MG63 (cell line): ENCODE data around the gene MRPS18C. TPM values are rescaled to one million over a fixed set of nuclear protein-coding genes. Genes with fewer than 3 reads are reported as not detected.
A peak's percentile ranks its signal among the peaks of the same experiment; 100 is the strongest.
"Not testable (repeated sequence)": the region's sequence is repeated elsewhere in the genome, so short reads cannot be mapped to it uniquely, and the experiment has no call there.

Experiments used
- DNase-seq: peaks from one replicate; pipeline ENCODE4 v3.0.0-alpha.2; 2020
- H3K27me3 ChIP-seq: fragments of 250-450 bp; sonication (Bioruptor Pico); 2 replicates; pipeline ENCODE4 v1.5.1; 2020; ENCODE audit warnings: mild to moderate bottlenecking, moderate library complexity
- H3K36me3 ChIP-seq: fragments of 250-450 bp; sonication (Bioruptor Pico); 2 replicates; pipeline ENCODE4 v1.5.1; 2020; ENCODE audit warnings: mild to moderate bottlenecking, moderate library complexity
- H3K4me3 ChIP-seq: fragments of 250-450 bp; sonication (Bioruptor Pico); 2 replicates; pipeline ENCODE4 v1.5.1; 2020; ENCODE audit warnings: mild to moderate bottlenecking, moderate library complexity
- H3K9me3 ChIP-seq: fragments of 250-450 bp; sonication (Bioruptor Pico); 2 replicates; pipeline ENCODE4 v1.5.1; 2020; ENCODE audit warnings: mild to moderate bottlenecking, moderate library complexity
- total RNA-seq: library from RNA; depleted of rRNA; stranded (reverse); fragments of >200 nt; shearing (Covaris generic); gene quantifications from 2 replicates; pipeline ENCODE4 v1.2.3, GENCODE V29; 2014; ENCODE audit warnings: low replicate concordance; rRNA removed

Gene MRPS18C
- total RNA-seq, 1 experiment from 2014 or later, result 26.7 TPM

DNA sequence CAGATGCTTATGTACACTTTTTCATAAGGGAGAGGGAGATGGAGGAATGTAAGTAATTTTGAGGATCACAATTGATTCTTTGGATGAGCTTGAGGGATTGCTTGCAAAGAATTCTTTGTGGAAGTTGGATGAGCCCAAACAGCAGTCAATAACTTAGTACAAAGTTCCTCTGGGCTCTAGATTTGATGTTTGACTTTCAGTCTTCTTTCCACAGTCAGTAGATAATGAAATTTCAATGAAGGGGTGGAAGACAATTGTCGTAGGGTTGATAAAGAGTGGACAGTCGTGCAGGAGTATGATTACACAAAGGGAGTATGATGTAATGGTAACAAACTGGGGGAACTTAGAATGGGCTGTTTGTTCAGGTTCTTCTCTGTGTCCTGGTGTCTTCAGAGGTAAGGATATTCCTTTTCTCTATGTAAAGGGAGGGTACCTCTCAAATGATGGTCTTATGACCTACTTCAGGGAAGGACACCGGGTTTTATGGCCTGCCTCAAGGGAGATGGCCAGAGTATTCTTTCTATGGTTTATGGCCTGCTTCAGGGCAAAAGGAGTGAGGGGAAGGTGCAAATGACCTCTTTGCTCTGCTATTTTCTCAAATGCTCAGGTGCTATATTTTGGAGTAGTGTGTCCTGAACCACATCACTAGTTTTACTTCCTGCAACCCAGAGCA is 30.7 kb downstream of the MRPS18C start:
- Histone ChIP-seq H3K4me3 (no peak overlapping the region), H3K9me3 (no peaks in the 10 kb centered on the region), H3K36me3 (no peaks in the 10 kb centered on the region), H3K27me3 (no peaks in the 10 kb centered on the region)
- DNase-seq, result no peak

DNA sequence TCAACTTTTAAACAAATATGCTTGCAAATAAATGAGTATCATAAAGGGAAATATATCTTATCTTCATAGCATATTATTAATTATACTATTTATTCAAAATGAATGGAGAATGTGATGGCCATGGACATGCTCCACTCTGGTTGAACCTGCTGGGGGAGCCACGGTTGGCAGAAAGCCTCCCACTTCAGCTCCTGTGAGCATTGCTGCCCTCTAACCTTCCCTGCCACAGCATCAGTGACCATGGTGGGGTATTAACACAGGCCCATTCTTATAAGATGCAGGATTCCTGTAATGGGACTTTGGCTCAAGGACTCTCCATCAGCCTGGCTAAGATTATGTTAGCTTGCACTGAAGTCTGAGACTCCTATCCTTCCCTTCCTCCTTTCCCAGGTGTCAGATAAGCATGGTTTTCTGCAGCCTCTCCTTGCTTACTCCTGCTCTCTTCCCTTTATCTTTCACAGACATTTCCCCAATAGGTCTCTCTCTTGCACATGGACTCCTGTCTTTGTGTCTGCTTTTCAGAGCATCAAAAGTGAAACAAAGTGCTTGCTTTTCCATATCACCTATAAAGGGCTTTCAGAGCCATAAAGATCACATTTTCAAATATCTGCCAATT is 34.0 kb downstream of the MRPS18C start:
- H3K4me3 ChIP-seq, result no peak overlapping the region
- H3K9me3 ChIP-seq, result no peaks in the 10 kb centered on the region
- no peak for DNase-seq
- no peaks in the 10 kb centered on the region for H3K36me3 ChIP-seq
- no peaks in the 10 kb centered on the region for H3K27me3 ChIP-seq

DNA sequence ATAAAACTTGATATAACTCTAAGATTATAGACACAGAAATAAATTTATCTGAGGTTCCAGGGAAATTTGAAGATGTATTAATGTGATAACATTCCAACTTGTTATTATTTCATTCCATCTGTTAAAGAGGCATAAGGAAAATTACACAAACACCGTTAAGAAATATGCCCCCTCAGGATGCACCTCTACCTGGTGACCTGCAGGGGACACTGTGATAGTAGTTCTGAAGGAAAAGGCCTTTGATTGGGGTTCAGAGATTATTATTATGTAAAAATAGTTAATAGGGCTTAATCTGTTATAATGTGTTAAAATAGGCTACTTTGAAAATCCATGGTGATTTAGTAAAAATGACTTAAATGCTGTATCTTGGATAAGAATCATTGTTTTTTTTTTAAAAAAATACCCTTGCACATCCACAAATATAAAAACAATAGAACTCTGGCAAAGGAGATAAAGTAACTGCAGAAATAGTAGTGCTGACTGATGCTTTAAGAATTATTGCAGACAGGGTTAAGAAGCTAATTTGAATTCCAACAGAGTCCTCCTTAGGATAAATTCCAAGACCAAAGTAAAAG is 35.1 kb downstream of the MRPS18C start:
- no peaks in the 10 kb centered on the region for H3K27me3 ChIP-seq
- no peaks in the 10 kb centered on the region for H3K9me3 ChIP-seq
- no peak for DNase-seq
- no peak overlapping the region for H3K4me3 ChIP-seq
- H3K36me3 ChIP-seq, result no peaks in the 10 kb centered on the region

DNA sequence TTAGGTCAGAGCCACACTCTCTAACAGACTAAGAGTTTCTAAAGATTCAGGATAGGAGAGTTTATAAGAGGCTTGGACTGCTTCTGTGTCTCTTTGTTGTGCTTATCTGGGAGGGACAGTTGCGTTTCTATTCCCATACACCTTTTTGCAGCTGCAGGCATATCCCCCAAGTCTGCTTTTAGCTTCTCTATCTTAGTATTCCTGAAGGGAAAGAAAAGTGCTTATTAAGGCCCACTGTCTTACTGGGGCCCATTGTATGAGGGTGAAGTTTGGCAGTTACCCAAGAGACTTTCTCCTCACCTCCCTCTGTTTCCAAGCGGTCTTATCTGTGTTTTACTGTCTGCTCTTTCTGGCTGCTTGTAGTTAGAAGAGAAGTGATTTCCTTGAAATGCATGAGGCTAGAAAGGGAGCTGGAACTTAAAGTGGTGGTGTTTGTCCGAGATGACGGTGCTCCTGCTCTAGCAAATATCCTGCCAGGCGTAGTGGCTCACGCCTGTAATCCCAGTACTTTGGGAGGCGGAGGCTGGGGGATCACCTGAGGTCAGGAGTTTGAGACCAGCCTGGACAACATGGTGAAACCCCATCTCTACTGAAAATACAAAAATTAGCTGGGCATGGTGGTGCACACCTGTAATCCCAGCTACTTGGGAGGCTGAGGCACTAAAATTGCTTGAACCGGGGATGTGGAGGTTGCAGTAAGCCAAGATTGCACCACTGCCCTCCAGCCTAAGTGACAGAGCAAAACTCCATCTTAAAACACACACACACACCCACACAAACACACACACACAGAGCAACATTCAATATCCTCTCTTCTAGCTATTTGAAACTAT is 40.4 kb downstream of the MRPS18C start:
- not testable (repeated sequence) for H3K27me3 ChIP-seq, DNase-seq, H3K4me3 ChIP-seq, H3K9me3 ChIP-seq, H3K36me3 ChIP-seq

DNA sequence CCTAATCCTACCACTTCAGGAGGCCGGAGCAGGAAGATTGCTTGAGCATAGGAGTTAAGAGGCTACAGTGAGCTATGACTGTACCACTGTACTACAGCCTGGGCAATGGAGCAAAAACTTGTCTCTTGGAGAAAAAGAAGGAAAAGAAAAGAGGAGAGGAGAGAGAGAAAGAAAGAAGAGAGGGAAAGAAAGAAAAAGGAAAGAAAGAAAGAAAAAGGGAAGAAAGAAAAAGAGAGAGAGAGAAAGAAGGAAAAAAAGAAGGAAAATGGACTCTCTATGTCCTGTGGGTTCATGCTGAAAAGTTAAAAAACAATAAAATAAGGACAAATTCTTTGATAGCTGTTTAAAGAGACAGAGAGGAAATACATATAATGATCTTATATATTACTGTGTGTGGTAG is 42.3 kb downstream of the MRPS18C start:
- Histone ChIP-seq H3K27me3 (no peaks in the 10 kb centered on the region), H3K9me3 (no peaks in the 10 kb centered on the region), H3K36me3 (no peaks in the 10 kb centered on the region), H3K4me3 (no peak overlapping the region)
- no peak for DNase-seq

DNA sequence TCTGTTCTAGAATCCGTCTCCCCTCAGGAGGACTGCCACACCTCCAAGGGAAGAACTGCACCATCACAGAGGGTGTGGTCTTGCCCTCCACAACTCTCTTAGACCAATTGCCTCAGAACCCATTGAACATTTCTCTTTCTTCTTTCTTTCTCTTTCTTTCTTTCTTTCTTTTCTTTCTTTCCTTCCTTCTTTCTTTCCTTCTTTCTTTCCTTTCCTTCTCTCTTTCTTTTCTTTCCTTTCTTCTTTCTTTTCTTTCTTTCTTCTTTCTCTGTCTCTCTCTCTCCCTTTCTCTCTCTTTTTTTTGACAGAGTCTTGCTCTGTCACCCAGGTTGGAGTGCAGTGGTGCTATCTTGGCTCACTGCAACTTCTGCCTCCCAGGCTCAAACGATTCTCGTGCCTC is 45.8 kb downstream of the MRPS18C start:
- not testable (repeated sequence) for DNase-seq, H3K4me3 ChIP-seq, H3K36me3 ChIP-seq, H3K9me3 ChIP-seq, H3K27me3 ChIP-seq

DNA sequence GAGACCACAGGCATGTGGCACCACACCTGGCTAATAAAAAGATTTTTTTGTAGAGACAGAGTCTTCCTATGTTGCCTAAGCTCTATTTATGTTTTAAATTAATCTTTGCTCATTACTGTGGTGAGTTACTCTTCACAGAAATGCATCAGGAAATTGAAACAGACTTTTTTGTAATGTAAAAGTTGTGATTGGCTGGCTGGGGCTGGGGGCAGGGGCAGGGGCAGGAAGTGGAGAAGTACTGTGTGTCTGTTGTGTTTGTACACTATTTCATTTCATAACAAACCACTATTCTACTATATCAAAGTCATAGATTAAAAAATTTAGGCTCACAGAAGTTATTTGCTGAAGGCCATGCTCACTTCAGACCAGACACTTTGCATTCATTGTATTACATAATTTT is 48.1 kb downstream of the MRPS18C start:
- Histone ChIP-seq H3K36me3 (no peaks in the 10 kb centered on the region), H3K4me3 (no peak overlapping the region), H3K9me3 (no peaks in the 10 kb centered on the region)

DNA sequence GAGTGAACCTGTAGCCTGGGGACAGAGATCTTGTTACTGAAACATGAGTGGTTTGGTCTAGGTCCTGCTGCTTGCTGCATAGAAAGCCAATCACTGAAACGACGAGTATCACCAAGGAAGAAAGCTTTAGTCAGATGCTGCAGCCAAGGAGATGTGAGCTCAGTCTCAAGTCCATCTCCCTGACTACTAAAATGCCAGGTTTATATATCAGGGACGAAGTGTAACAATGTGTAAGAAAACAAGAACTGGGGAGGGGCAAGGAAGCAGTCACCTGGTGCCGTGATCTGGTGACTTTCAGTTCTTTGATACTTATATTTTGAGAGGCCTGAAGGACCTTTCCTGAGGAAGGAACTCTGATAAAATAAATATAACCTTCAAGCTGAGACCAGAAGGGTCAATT is 48.6 kb downstream of the MRPS18C start:
- Histone ChIP-seq H3K9me3 (no peaks in the 10 kb centered on the region), H3K4me3 (no peak overlapping the region), H3K27me3 (no peaks in the 10 kb centered on the region), H3K36me3 (no peaks in the 10 kb centered on the region)
- no peak for DNase-seq

More for the DNA sequence above, 48.1 kb downstream of the MRPS18C start:
- no peak for DNase-seq
- H3K27me3 ChIP-seq, result no peaks in the 10 kb centered on the region

DNA sequence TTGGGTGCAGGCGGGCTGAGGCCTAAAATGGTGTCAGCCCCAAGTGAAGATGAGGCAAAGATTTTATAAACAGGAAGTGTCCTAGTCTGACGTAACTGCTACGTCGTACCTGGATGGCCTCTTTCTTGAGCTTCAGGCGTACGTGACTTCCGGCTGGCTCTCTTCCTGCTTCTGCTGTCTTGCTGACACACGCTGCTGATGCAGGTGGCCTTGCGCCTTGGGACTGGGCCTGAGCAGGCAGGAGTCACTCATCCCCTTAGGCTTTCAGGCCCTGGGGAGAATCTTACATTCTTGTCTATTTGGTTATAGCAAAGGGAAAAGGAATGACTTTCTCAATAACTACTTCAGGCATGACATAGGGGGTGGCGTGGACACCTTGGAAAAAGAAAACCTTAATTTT is 49.1 kb downstream of the MRPS18C start:
- no peak overlapping the region for H3K4me3 ChIP-seq

DNA sequence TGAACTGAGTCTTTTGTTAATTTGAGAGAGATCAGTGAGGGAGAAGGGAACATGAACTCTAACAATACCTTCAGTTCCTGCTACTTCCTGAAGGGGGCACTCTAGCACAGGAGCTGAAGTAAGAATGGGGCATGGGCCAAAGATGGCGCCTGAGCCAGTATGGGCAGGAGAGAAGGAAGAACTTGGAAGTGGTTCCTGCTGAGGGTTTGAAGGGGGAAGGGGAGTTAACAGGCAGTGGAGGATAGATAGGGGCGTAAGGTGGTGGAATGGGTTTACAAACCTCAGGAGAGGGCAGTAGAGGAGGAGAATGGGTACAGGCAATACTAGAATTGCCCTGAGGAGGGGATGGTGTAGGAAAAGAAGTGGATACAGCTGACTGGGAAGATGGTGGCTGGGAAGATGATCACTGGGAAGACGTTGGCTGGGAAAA is 53.3 kb downstream of the MRPS18C start:
- not testable (repeated sequence) for H3K36me3 ChIP-seq, H3K27me3 ChIP-seq, H3K9me3 ChIP-seq, H3K4me3 ChIP-seq
- peak; percentile 6 for DNase-seq

More for the DNA sequence above, 49.1 kb downstream of the MRPS18C start:
- H3K27me3 ChIP-seq, result no peaks in the 10 kb centered on the region
- H3K36me3 ChIP-seq, result no peaks in the 10 kb centered on the region
- no peak for DNase-seq
- H3K9me3 ChIP-seq, result no peaks in the 10 kb centered on the region

DNA sequence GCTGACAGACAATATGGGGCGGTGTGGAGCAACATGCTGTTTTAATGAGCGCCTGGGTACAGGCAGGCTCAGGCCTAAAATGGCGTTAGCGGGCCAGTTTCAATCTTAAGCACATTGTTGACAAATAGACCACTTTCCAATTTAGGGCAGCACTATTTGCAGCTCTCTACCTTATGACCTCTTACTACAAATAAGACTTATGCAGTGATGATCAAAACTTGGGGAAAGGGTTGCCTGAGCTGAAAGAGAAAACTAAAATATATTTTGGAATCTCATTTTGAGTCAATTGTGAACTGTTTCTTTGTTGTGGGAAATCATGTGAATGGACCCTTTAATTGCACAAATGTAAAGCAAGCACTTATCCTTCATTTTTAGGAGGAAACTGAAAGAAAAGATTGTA is 54.6 kb downstream of the MRPS18C start:
- no peaks in the 10 kb centered on the region for H3K9me3 ChIP-seq
- no peak for DNase-seq
- no peak overlapping the region for H3K4me3 ChIP-seq
- no peaks in the 10 kb centered on the region for H3K27me3 ChIP-seq
- no peaks in the 10 kb centered on the region for H3K36me3 ChIP-seq

Other genes with a start within 250 kb of the MRPS18C start
- gene COQ2, start 171.3 kb upstream of the MRPS18C start, total RNA-seq, result 21.8 and 34.9 TPM in 2 replicates
- gene HPSE, start 121.2 kb upstream of the MRPS18C start, total RNA-seq, result 2.1 TPM in 1 of 2 replicates, not detected in the other
- 4.4 and 6.7 TPM in 2 replicates for gene HELQ, start 235 bp upstream of the MRPS18C start, total RNA-seq
- gene ABRAXAS1, start 29.0 kb downstream of the MRPS18C start, total RNA-seq, result 1.7 and 2.4 TPM in 2 replicates
- 0.16 TPM in 1 of 2 replicates, not detected in the other for gene GPAT3, start 80.0 kb downstream of the MRPS18C start, total RNA-seq